Activated CD4-positive, alpha-beta memory T cell treated with anti-CD3 and anti-CD28 coated beads for 36 hours (primary cell): ENCODE results near the gene ANKRD44. TPM values are rescaled to one million over a fixed set of nuclear protein-coding genes. Genes with fewer than 3 reads are reported as not detected.
A peak's percentile ranks its signal among the peaks of the same experiment; 100 is the strongest.

ENCODE experiments used
- CTCF ChIA-PET: fragments of 350-600 bp; sonication (Branson Sonifier 250); formaldehyde crosslinking; loops from one replicate; lab custom pipeline; 2021; ENCODE audit warnings: antibody characterized with exemption, inconsistent platforms; lab: Charles Lee
- POLR2A ChIA-PET: fragments of 350-600 bp; sonication (Branson Sonifier 250); formaldehyde crosslinking; loops from one replicate; lab custom pipeline; 2021; ENCODE audit warnings: antibody characterized with exemption; lab: Charles Lee
- DNase-seq: peaks from one replicate; pipeline ENCODE4 v3.0.0-alpha.2; 2020
- H3K27ac Mint-ChIP-seq: one replicate; pipeline ENCODE4 v1.8.0; 2021; ENCODE audit warnings: mixed read lengths
- H3K27me3 Mint-ChIP-seq: one replicate; pipeline ENCODE4 v1.8.0; 2021; ENCODE audit warnings: mixed read lengths
- H3K36me3 Mint-ChIP-seq: one replicate; pipeline ENCODE4 v1.8.0; 2021; ENCODE audit warnings: mixed read lengths
- H3K4me1 Mint-ChIP-seq: one replicate; pipeline ENCODE4 v1.8.0; 2021; ENCODE audit warnings: low read depth, mixed read lengths
- H3K4me3 Mint-ChIP-seq: one replicate; pipeline ENCODE4 v1.8.0; 2021; ENCODE audit warnings: mild to moderate bottlenecking, mixed read lengths
- H3K9me3 Mint-ChIP-seq: one replicate; pipeline ENCODE4 v1.8.0; 2021; ENCODE audit warnings: mixed read lengths
- intact Hi-C: fragments of 100-400 bp; cut with micrococcal nuclease; formaldehyde crosslinking; loops from one replicate; pipeline ENCODE4 v1.15.1; 2023
- total RNA-seq, 2 experiments: library from RNA; stranded (reverse); gene quantifications; one replicate each; pipeline ENCODE4 v1.2.3, GENCODE V29; 2021

ANKRD44 gene
- total RNA-seq, 2 experiments from 2014 or later, result 123 to 125 TPM

- intact Hi-C loops, result no loop called here
- Mint-ChIP-seq H3K27ac (peak overlapping the region; percentile 58), H3K27me3 (no peaks in the 10 kb centered on the region), H3K4me1 (peaks cover 30% of the 10 kb centered on the region), H3K4me3 (no peak overlapping the region), H3K9me3 (peaks cover 21% of the 10 kb centered on the region), H3K36me3 (peaks cover 73% of the 10 kb centered on the region)
- POLR2A ChIA-PET, result no interaction called here
- no peak for DNase-seq
- CTCF ChIA-PET, result interaction anchor here (1.3 kb wide), 1 partner anchor 59 kb away, joined by 4 read pairs; no protein-coding TSS in a partner anchor
Measured at GRCh38 chr2:197055045-197055444, 255.5 kb downstream of the ANKRD44 start.

- peaks cover 75% of the 10 kb centered on the region for H3K36me3 Mint-ChIP-seq
- intact Hi-C loops, result no loop called here
- H3K27me3 Mint-ChIP-seq, result no peaks in the 10 kb centered on the region
- peaks cover 30% of the 10 kb centered on the region for H3K4me1 Mint-ChIP-seq
- H3K4me3 Mint-ChIP-seq, result no peak overlapping the region
- H3K27ac Mint-ChIP-seq, result peak overlapping the region; percentile 58
- POLR2A ChIA-PET, result no interaction called here
- peaks cover 21% of the 10 kb centered on the region for H3K9me3 Mint-ChIP-seq
- CTCF ChIA-PET, result no interaction called here
- DNase-seq, result no peak
Measured at GRCh38 chr2:197054437-197054836, 256.1 kb downstream of the ANKRD44 start.

GRCh38 chr2:197052356-197052755 is 258.2 kb downstream of the ANKRD44 start:
- Mint-ChIP-seq H3K4me1 (peaks cover 30% of the 10 kb centered on the region), H3K27ac (peak overlapping the region; percentile 54), H3K4me3 (no peak overlapping the region), H3K9me3 (peaks cover 18% of the 10 kb centered on the region), H3K36me3 (peaks cover 66% of the 10 kb centered on the region), H3K27me3 (no peaks in the 10 kb centered on the region)
- ChIA-PET CTCF (interaction anchor here (1.0 to 1.1 kb wide), 2 partner anchors 12 to 40 kb away, joined by 3 to 4 read pairs; no protein-coding TSS in a partner anchor), POLR2A (no interaction called here)
- no peak for DNase-seq
- intact Hi-C loops, result no loop called here

- ChIA-PET CTCF (interaction anchor here (0.6 to 0.7 kb wide), 2 partner anchors 14 to 144 kb away, joined by 3 to 4 read pairs; no protein-coding TSS in a partner anchor), POLR2A (no interaction called here)
- H3K27me3 Mint-ChIP-seq, result no peaks in the 10 kb centered on the region
- H3K4me1 Mint-ChIP-seq, result peaks cover 33% of the 10 kb centered on the region
- H3K27ac Mint-ChIP-seq, result peak overlapping the region; percentile 61
- no peak for DNase-seq
- H3K36me3 Mint-ChIP-seq, result peaks cover 28% of the 10 kb centered on the region
- no peaks in the 10 kb centered on the region for H3K9me3 Mint-ChIP-seq
- intact Hi-C loops, result no loop called here
- no peak overlapping the region for H3K4me3 Mint-ChIP-seq
Measured at GRCh38 chr2:197045115-197045514, 265.5 kb downstream of the ANKRD44 start.

- Mint-ChIP-seq H3K4me3 (no peak overlapping the region), H3K9me3 (no peaks in the 10 kb centered on the region), H3K27ac (peak overlapping the region; percentile 86), H3K27me3 (no peaks in the 10 kb centered on the region), H3K4me1 (peaks cover 46% of the 10 kb centered on the region), H3K36me3 (peaks cover 22% of the 10 kb centered on the region)
- intact Hi-C loops, result loop anchor here (2.0 to 5.0 kb wide), 2 partner anchors 55 to 116 kb away; partner anchors contain the start of gene PGAP1
- ChIA-PET CTCF (interaction anchor here (0.8 kb wide), 1 partner anchor 19 kb away, joined by 3 read pairs; no protein-coding TSS in a partner anchor), POLR2A (no interaction called here)
- peak; percentile 22 for DNase-seq
Measured at GRCh38 chr2:197042739-197043196, 267.8 kb downstream of the ANKRD44 start.

- no peak for DNase-seq
- H3K4me3 Mint-ChIP-seq, result no peak overlapping the region
- H3K9me3 Mint-ChIP-seq, result no peaks in the 10 kb centered on the region
- H3K27ac Mint-ChIP-seq, result peak overlapping the region; percentile 75
- H3K4me1 Mint-ChIP-seq, result peaks cover 65% of the 10 kb centered on the region
- ChIA-PET POLR2A (interaction anchor here (0.5 kb wide), 1 partner anchor 9 kb away, joined by 4 read pairs; no protein-coding TSS in a partner anchor), CTCF (no interaction called here)
- peaks cover 41% of the 10 kb centered on the region for H3K36me3 Mint-ChIP-seq
- no peaks in the 10 kb centered on the region for H3K27me3 Mint-ChIP-seq
- intact Hi-C loops, result no loop called here
Measured at GRCh38 chr2:197037863-197038398, 272.6 kb downstream of the ANKRD44 start.

- Mint-ChIP-seq H3K4me1 (peaks cover 56% of the 10 kb centered on the region), H3K9me3 (no peaks in the 10 kb centered on the region), H3K4me3 (no peak overlapping the region), H3K36me3 (peaks cover 42% of the 10 kb centered on the region), H3K27me3 (no peaks in the 10 kb centered on the region), H3K27ac (peak overlapping the region; percentile 70)
- intact Hi-C loops, result no loop called here
- no peak for DNase-seq
- ChIA-PET POLR2A (no interaction called here), CTCF (no interaction called here)
Measured at GRCh38 chr2:197035002-197035401, 275.6 kb downstream of the ANKRD44 start.

- H3K9me3 Mint-ChIP-seq, result no peaks in the 10 kb centered on the region
- DNase-seq, result no peak
- intact Hi-C loops, result no loop called here
- CTCF ChIA-PET, result interaction anchor here (0.7 kb wide), 1 partner anchor 899 kb away, joined by 3 read pairs; no protein-coding TSS in a partner anchor
- no peaks in the 10 kb centered on the region for H3K27me3 Mint-ChIP-seq
- peaks cover 45% of the 10 kb centered on the region for H3K36me3 Mint-ChIP-seq
- POLR2A ChIA-PET, result no interaction called here
- no peak overlapping the region for H3K4me3 Mint-ChIP-seq
- no peak overlapping the region for H3K27ac Mint-ChIP-seq
- peaks cover 54% of the 10 kb centered on the region for H3K4me1 Mint-ChIP-seq
Measured at GRCh38 chr2:197034292-197034691, 276.3 kb downstream of the ANKRD44 start.

- Mint-ChIP-seq H3K36me3 (peaks cover 47% of the 10 kb centered on the region), H3K4me1 (peaks cover 47% of the 10 kb centered on the region), H3K27me3 (no peaks in the 10 kb centered on the region), H3K27ac (peak overlapping the region; percentile 46), H3K4me3 (no peak overlapping the region), H3K9me3 (no peaks in the 10 kb centered on the region)
- POLR2A ChIA-PET, result no interaction called here
- intact Hi-C loops, result no loop called here
- CTCF ChIA-PET, result interaction anchor here (0.6 kb wide), 1 partner anchor 948 kb away, joined by 3 read pairs; no protein-coding TSS in a partner anchor
- DNase-seq, result no peak
Measured at GRCh38 chr2:197033222-197033621, 277.4 kb downstream of the ANKRD44 start.

- no peaks in the 10 kb centered on the region for H3K27me3 Mint-ChIP-seq
- no peak overlapping the region for H3K4me3 Mint-ChIP-seq
- intact Hi-C loops, result no loop called here
- H3K27ac Mint-ChIP-seq, result peak overlapping the region; percentile 68
- ChIA-PET POLR2A (no interaction called here), CTCF (interaction anchor here (0.8 kb wide), 1 partner anchor 9 kb away, joined by 3 read pairs; no protein-coding TSS in a partner anchor)
- H3K36me3 Mint-ChIP-seq, result peaks cover 47% of the 10 kb centered on the region
- DNase-seq, result no peak
- no peaks in the 10 kb centered on the region for H3K9me3 Mint-ChIP-seq
- peaks cover 42% of the 10 kb centered on the region for H3K4me1 Mint-ChIP-seq
Measured at GRCh38 chr2:197031803-197032202, 278.8 kb downstream of the ANKRD44 start.

GRCh38 chr2:197030090-197030489 is 280.5 kb downstream of the ANKRD44 start:
- Mint-ChIP-seq H3K4me3 (no peak overlapping the region), H3K27ac (peak overlapping the region; percentile 30), H3K9me3 (no peaks in the 10 kb centered on the region), H3K36me3 (peaks cover 49% of the 10 kb centered on the region), H3K4me1 (peaks cover 29% of the 10 kb centered on the region), H3K27me3 (no peaks in the 10 kb centered on the region)
- CTCF ChIA-PET, result no interaction called here
- intact Hi-C loops, result no loop called here
- POLR2A ChIA-PET, result no interaction called here
- DNase-seq, result no peak

- Mint-ChIP-seq H3K4me1 (peaks cover 16% of the 10 kb centered on the region), H3K36me3 (peaks cover 58% of the 10 kb centered on the region), H3K27ac (peak overlapping the region; percentile 7), H3K4me3 (no peak overlapping the region), H3K27me3 (no peaks in the 10 kb centered on the region), H3K9me3 (no peaks in the 10 kb centered on the region)
- no peak for DNase-seq
- CTCF ChIA-PET, result interaction anchor here (0.8 to 1.3 kb wide), 4 partner anchors 17 to 350 kb away, joined by 3 to 4 read pairs (median 3); no protein-coding TSS in a partner anchor
- POLR2A ChIA-PET, result interaction anchor here (1.5 kb wide), 1 partner anchor 9 kb away, joined by 4 read pairs; no protein-coding TSS in a partner anchor
- intact Hi-C loops, result no loop called here
Measured at GRCh38 chr2:197028633-197029032, 281.9 kb downstream of the ANKRD44 start.
